SK-N-SH (cell line): ENCODE data around the gene FTL.

Experiments used
- CTCF ChIP-seq: fragments of 200-600 bp; sonication (generic); IDR thresholded peaks from 2 replicates; pipeline ENCODE4 v1.6.1; 2017; ENCODE audit warnings: antibody characterized with exemption, mild to moderate bottlenecking, moderate library complexity
- NRF1 ChIP-seq: IDR thresholded peaks from 2 replicates; pipeline ENCODE4 v1.6.1; 2012; ENCODE audit warnings: low read depth, mild to moderate bottlenecking, low read length

- TF ChIP-seq CTCF (no peak), NRF1 (no peak)
These were observed 22.2 kb downstream of the FTL start for GRCh38 chr19:48987323-48987722.
